GM18873 (cell line): ENCODE results near the gene EXOC4.
"Not testable (repeated sequence)": the region's sequence is repeated elsewhere in the genome, so short reads cannot be mapped to it uniquely, and the experiment has no call there.

Source experiments
- ATAC-seq: cut with Tn5 transposase; IDR thresholded peaks from one replicate; pipeline ENCODE4 v1.9.1; 2021; ENCODE audit warnings: mild to moderate bottlenecking, moderate library complexity, moderate number of reproducible peaks; ENCODE audit not compliant: unreplicated experiment, low FRiP score

The EXOC4 gene

DNA sequence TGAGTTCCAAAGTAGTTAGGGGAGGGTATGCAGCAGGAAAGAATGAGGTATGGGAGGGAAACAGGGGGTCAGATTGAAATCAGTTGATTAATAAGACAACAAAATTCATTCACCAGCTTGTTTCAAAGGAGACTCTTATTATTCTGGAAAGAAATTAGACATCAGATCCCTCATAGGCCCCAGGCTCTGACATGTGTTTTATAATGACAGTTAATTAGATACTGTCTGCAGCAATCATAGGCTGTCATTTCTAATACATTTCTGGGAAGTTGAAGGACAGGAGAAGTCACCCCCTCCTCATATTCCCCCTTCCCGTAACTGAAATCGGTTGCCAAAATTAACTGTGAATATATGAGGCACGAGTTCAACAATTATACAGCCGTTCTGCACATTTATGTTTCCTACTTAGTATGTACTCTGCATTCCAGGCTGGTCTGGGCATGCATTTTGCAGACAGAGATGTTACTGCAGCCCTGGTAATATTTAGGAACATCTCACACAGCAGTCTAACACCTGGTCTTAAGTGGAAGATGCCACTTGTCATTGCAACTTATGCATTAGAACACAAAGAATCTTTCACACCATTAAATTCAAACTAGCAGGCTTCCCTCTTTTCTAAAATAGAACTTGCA is 519.0 kb downstream of the EXOC4 start:
- no peak for ATAC-seq

- no peak for ATAC-seq
Observed at GRCh38 chr7:133773601-133774000, 520.7 kb downstream of the EXOC4 start.

- ATAC-seq, result no peak
Observed at GRCh38 chr7:133775201-133775600, 522.3 kb downstream of the EXOC4 start.

GRCh38 chr7:133776266-133776665 is 523.4 kb downstream of the EXOC4 start:
- ATAC-seq, result no peak

- ATAC-seq, result no peak
Observed at GRCh38 chr7:133777701-133778100, 524.8 kb downstream of the EXOC4 start.

GRCh38 chr7:133778472-133778871 is 525.6 kb downstream of the EXOC4 start:
- ATAC-seq, result peak; percentile 66

GRCh38 chr7:133779538-133779937 is 526.7 kb downstream of the EXOC4 start:
- not testable (repeated sequence) for ATAC-seq

- no peak for ATAC-seq
Observed at GRCh38 chr7:133780912-133781311, 528.0 kb downstream of the EXOC4 start.

DNA sequence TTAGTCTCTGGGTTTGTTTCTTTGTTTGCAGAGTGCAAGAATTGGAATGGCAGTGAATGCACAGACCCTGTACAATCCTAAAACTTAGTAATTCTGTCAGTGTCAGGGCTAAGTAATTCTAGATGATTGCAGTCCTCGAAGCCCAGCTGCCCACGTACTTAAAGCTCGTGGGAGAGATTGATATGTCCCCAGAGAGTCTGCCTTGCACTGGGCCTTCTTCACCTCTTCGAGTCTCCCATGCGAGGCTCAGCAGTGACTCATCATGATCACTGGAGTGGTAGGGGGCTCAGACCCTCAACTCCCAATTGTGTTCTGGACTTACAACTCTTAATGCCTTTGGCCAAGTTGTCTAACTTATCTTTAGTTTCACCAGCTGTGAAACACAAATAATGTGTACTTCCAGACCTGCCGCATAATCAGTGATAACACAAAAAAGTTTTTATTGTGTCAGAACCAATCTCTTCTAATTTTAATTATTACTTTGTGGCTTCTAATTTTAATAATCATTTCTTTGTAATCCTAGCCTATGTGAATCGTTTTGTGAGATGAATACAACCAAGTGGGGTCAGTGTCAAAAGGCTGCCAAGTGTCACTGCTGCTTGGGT is 528.7 kb downstream of the EXOC4 start:
- ATAC-seq, result no peak

DNA sequence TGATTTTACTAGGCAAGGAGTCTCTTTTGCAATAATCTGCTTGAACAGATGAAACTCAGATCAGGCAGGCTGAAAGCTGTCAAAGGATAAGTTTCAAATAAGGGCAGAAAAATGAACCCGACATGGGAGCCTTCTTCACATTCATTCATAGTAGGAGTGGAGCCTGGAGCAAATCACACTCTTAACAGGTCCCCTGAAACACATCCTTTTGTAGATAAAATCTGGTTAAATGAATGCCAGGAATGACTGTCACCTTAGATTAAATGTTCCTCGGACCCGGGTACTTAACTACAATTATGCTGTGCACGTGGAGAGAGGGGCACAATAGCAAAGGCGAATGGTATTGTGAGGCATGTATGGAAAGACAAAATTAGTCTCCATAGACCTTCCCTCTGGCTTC is 529.6 kb downstream of the EXOC4 start:
- ATAC-seq, result no peak

GRCh38 chr7:133783276-133783675 is 530.4 kb downstream of the EXOC4 start:
- ATAC-seq, result no peak

GRCh38 chr7:133784486-133785001 is 531.7 kb downstream of the EXOC4 start:
- no peak for ATAC-seq

DNA sequence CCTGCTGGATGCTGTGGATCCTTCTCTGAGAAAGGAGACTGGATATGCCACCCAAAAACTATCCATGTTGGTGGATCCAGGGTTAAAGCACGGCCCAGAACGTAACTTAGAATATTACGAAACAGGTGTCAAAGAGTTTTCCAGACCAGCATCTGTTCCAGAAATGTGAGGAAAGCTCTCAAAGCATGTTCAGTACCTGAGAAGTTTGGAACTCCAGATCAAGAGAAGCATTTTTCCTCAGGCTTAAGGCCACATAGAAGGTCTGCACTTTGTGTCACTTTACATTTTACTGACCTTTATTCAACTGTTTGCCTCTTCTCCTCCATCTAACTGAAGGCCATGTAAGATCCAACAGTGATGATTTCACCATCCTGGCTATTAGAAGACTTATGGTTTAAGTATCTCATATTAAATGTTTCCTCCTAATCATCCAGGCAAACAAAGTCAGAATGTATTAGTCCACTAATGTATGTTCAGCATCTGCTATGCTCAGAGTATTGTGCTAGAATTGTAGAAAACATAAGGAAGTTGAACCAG is 533.6 kb downstream of the EXOC4 start:
- ATAC-seq, result no peak

DNA sequence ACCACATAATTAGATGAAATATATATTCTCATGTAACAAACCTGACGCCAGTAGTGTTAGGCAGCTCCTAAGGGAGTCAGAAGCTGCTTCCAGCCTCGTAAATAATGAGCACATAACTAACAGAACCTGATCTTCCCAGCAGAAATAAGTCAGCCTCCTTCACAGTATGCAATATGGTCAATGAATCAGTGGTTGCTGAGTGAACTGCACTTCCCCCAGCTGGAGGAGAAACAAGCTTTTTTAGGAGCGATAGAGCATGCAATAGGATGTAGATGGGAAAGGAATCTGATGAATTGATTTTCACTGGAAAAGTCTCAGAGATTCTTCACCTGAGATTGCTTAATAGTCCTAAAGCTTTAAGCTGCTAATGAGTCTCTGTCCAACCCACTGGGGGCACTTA is 537.1 kb downstream of the EXOC4 start:
- ATAC-seq, result no peak

DNA sequence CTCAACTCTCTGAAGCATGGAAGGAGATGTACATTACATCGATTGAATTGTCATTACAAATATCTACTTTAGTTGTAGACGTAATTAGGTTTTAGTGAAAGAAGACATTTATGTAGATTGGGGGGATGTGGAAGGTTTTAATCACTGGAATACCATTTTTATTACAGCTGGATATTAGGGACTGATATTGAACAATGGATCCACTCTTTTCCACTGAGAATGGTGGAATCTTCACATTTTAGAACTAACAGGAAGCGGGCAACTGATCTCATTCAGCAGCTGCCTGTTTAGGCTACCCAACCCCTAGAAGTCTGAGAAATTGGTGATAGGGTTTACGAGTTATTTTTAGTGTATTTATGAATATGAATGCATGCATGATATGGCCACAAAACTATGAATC is 538.0 kb downstream of the EXOC4 start:
- ATAC-seq, result no peak

DNA sequence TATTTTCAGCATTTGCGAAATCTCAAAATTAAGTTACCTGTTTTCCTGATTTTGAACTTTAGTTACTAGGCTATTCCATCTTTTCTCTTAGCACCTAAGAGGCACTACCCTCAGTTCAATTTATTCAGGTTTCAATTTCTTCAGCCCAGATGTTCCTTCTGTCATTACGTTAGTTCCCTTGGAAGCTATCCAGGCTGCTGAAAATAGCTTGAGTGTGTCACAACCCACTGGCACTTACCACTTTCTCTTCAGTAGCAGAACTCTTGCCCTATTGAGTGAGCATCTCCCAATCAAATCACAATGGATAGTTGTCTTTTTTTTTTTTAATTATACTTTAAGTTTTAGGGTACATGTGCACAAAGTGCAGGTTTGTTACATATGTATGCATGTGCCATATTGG is 541.6 kb downstream of the EXOC4 start:
- no peak for ATAC-seq

GRCh38 chr7:133795068-133795665 is 542.3 kb downstream of the EXOC4 start:
- ATAC-seq, result no peak

GRCh38 chr7:133796782-133797745 is 544.2 kb downstream of the EXOC4 start:
- ATAC-seq, result no peak

DNA sequence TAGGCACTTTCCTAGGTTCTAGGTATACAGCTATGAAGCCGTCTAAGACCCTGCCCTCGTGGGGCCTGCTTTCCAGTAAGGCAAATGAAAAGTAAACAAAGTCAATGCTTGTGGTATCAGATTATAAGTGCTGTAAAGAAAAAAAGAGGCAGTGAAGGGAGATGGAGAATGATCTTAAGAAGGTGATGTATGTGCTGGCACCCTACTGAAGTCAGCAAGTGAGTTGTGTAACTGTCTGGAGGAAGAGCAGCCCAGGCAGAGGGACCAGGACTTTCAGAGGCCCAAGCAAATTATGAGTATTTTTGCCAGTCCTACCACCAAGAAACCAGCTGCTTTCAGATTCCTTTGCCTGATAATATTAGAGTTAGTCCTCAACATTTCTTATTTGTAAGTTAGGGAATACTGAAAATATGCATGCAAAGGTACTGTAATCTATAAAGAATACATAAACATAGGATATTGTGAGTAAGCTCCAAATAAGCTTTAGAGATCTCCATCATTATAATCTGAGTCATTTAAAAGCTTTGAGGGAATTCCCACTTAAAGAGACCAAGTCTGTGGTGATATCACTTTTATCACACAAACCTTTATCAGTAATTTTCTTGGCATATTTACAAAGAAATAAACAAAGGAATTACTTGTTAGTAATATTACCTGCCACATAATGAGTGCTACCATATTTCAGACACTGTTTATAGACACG is 545.1 kb downstream of the EXOC4 start:
- no peak for ATAC-seq

- no peak for ATAC-seq
Observed at GRCh38 chr7:133801341-133801740, 548.5 kb downstream of the EXOC4 start.
